ENCODE measurements around the gene CLDND1.
"Not testable (repeated sequence)": the region's sequence is repeated elsewhere in the genome, so short reads cannot be mapped to it uniquely, and the experiment has no call there.

DNA sequence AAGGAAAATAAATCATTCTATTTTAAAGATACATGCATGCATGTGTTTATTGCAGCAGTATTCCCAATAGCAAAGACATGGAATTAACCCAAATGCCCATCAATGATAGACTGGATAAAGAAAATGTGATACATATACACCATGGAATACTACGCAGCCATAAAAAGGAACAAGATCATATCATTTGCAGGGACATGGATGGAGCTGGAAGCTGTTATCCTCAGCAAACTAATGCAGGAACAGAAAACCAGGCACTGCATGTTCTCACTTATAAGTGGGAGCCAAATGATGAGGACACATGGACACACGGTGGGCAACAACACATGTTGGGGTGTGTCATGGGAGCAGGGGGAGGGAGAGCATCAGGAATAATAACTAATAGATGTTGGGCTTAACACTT, 37.1 kb upstream of the CLDND1 start:
- not testable (repeated sequence) for TF ChIP-seq PPARA (CRISPR knock-in tag; IDR thresholded peaks at IDR 0.05; ENCODE audit: borderline replicate concordance); RARB (CRISPR knock-in tag; IDR thresholded peaks at IDR 0.05); ZNF70 (CRISPR knock-in tag; IDR thresholded peaks at IDR 0.05); ZFP30 (CRISPR knock-in tag; IDR thresholded peaks at IDR 0.05); BACH2 (CRISPR knock-in tag; IDR thresholded peaks at IDR 0.05; ENCODE audit: borderline replicate concordance); ZNF565 (CRISPR knock-in tag; conservative IDR thresholded peaks at IDR 0.05; ENCODE audit: low read depth)
- TF ChIP-seq, protein P1, sequence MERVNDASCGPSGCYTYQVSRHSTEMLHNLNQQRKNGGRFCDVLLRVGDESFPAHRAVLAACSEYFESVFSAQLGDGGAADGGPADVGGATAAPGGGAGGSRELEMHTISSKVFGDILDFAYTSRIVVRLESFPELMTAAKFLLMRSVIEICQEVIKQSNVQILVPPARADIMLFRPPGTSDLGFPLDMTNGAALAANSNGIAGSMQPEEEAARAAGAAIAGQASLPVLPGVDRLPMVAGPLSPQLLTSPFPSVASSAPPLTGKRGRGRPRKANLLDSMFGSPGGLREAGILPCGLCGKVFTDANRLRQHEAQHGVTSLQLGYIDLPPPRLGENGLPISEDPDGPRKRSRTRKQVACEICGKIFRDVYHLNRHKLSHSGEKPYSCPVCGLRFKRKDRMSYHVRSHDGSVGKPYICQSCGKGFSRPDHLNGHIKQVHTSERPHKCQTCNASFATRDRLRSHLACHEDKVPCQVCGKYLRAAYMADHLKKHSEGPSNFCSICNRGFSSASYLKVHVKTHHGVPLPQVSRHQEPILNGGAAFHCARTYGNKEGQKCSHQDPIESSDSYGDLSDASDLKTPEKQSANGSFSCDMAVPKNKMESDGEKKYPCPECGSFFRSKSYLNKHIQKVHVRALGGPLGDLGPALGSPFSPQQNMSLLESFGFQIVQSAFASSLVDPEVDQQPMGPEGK (CRISPR knock-in tag; IDR thresholded peaks at IDR 0.05; ENCODE audit: borderline replicate concordance) = not testable (repeated sequence)

Data from SK-N-SH treated with all-trans-retinoic acid at 6 μM for 48 hours (cell line).